ENCODE measurements around the gene SPSB4.

Gene SPSB4

DNA sequence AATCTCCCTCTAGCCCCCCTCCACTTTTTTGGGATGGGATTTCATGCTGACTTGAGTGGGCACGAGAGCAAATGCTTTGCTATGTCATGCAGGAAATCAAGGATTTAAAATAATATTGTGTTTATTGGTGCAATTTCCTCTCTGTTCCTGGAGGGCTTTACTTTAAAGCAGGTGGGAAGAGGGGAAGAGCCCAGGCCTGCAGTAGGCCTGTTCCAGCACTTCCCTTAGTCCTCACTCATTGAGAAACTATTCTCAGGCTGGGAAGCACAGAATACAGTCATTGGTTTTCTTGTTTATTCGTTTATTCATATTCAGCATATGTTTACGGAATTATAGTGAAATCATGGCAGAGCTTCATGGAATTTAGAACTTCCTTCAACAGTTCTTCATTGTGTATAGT lies 41.7 kb upstream of the SPSB4 start:
- H3K27ac ChIP-seq (ENCODE audit: extremely low read depth, low read depth, low read length), result no peak overlapping the region
- H3K4me1 ChIP-seq (ENCODE audit: control insufficient read depth, insufficient read depth, low read length), result no peaks in the 10 kb centered on the region
- H3K4me3 ChIP-seq (ENCODE audit: low read depth, low read length), result no peak overlapping the region
- H3K36me3 ChIP-seq (ENCODE audit: control insufficient read depth in 2 of 2, insufficient read depth in 1 of 2, low read length in 2 of 2), result no peaks in the 10 kb centered on the region
- no peaks in the 10 kb centered on the region for H3K9me3 ChIP-seq (ENCODE audit: control insufficient read depth, insufficient read depth, low read depth, low read length)
- TF ChIP-seq ZNF140 (tag by site-specific recombination; IDR thresholded peaks at IDR 0.05), result no peak
- TF ChIP-seq, protein P1, sequence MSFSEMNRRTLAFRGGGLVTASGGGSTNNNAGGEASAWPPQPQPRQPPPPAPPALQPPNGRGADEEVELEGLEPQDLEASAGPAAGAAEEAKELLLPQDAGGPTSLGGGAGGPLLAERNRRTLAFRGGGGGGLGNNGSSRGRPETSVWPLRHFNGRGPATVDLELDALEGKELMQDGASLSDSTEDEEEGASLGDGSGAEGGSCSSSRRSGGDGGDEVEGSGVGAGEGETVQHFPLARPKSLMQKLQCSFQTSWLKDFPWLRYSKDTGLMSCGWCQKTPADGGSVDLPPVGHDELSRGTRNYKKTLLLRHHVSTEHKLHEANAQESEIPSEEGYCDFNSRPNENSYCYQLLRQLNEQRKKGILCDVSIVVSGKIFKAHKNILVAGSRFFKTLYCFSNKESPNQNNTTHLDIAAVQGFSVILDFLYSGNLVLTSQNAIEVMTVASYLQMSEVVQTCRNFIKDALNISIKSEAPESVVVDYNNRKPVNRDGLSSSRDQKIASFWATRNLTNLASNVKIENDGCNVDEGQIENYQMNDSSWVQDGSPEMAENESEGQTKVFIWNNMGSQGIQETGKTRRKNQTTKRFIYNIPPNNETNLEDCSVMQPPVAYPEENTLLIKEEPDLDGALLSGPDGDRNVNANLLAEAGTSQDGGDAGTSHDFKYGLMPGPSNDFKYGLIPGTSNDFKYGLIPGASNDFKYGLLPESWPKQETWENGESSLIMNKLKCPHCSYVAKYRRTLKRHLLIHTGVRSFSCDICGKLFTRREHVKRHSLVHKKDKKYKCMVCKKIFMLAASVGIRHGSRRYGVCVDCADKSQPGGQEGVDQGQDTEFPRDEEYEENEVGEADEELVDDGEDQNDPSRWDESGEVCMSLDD (tag by site-specific recombination; IDR thresholded peaks at IDR 0.05), result no peak
- TF ChIP-seq GLIS1 (tag by site-specific recombination; IDR thresholded peaks at IDR 0.05), result no peak
- TF ChIP-seq ZNF155 (tag by site-specific recombination; IDR thresholded peaks at IDR 0.05), result no peak
- no peak for TF ChIP-seq ZNF19 (tag by site-specific recombination; IDR thresholded peaks at IDR 0.05; ENCODE audit: low read depth)
- TF ChIP-seq ZNF366 (tag by site-specific recombination; conservative IDR thresholded peaks at IDR 0.05), result no peak
- POLR2A ChIA-PET, result no interaction called here
- CTCF ChIA-PET, result interaction anchor here (0.7 to 4.1 kb wide), 7 partner anchors 9 to 241 kb away, joined by 3 to 24 read pairs (median 10); no protein-coding TSS in a partner anchor

DNA sequence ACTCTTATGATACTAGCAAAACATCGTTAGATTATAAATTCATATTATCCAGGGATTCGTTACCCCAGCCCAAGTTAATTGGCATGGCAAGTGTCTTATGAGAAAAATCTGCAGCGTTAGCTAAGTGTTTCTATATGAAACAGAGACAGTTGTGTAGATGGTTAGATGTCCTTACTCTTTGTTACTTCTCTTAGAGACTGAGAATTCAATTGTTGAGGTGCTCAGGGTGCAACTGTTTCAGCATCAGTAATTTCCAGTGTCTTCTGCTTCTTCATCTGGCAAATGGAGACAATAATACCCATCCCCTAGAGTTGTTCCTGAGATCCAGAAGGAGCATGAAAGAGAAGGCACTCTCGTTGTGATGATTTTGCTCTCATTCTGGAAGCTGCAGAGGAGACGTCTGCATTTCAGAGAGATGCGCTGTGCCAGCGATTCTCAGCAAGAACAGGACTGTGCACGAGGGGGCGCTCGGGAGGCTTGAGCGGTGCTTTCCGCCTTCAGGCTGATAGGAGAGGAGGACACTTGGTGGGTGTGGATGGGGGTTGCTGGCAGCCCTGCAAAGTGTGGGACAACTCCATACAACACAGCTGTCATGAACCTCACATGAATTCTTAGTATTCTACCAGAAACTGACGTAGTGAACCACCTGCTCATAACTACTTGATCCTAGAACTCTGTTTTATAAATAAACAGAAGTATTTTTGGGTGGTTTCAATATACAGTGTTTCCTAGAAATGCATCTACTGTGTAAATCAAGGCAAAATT lies 39.7 kb upstream of the SPSB4 start:
- ChIA-PET POLR2A (no interaction called here), CTCF (interaction anchor here (0.6 to 4.1 kb wide), 31 partner anchors 9 to 317 kb away, joined by 3 to 24 read pairs (median 4); partner anchors contain the start of gene PXYLP1)
- H3K9me3 ChIP-seq (ENCODE audit: control insufficient read depth, insufficient read depth, low read depth, low read length), result no peaks in the 10 kb centered on the region
- H3K4me3 ChIP-seq (ENCODE audit: low read depth, low read length), result no peak overlapping the region
- no peaks in the 10 kb centered on the region for H3K36me3 ChIP-seq (ENCODE audit: control insufficient read depth in 2 of 2, insufficient read depth in 1 of 2, low read length in 2 of 2)
- no peaks in the 10 kb centered on the region for H3K4me1 ChIP-seq (ENCODE audit: control insufficient read depth, insufficient read depth, low read length)
- no peak overlapping the region for H3K27ac ChIP-seq (ENCODE audit: extremely low read depth, low read depth, low read length)
- TF ChIP-seq ZNF350 (tag by site-specific recombination; IDR thresholded peaks at IDR 0.05) (no peak), GLI4 (tag by site-specific recombination; IDR thresholded peaks at IDR 0.05) (no peak), ZNF157 (tag by site-specific recombination; IDR thresholded peaks at IDR 0.05) (no peak), ZNF133 (tag by site-specific recombination; IDR thresholded peaks at IDR 0.05) (no peak), ZNF292 (tag by site-specific recombination; IDR thresholded peaks at IDR 0.05; ENCODE audit: borderline replicate concordance, low read depth) (no peak), ZNF791 (tag by site-specific recombination; IDR thresholded peaks at IDR 0.05) (no peak), BCL11A (tag by site-specific recombination; IDR thresholded peaks at IDR 0.05; ENCODE audit: low read depth) (no peak), ZNF621 (tag by site-specific recombination; IDR thresholded peaks at IDR 0.05) (no peak), ZEB2 (tag by site-specific recombination; IDR thresholded peaks at IDR 0.05) (no peak), ZNF654 (tag by site-specific recombination; IDR thresholded peaks at IDR 0.05; ENCODE audit: low read depth) (peak; percentile 58), EGR2 (tag by site-specific recombination; IDR thresholded peaks at IDR 0.05; ENCODE audit: low read depth) (peak; percentile 68), ZNF324 (tag by site-specific recombination; IDR thresholded peaks at IDR 0.05) (no peak), ZNF596 (tag by site-specific recombination; IDR thresholded peaks at IDR 0.05) (no peak), ZNF560 (tag by site-specific recombination; IDR thresholded peaks at IDR 0.05; ENCODE audit: borderline replicate concordance) (no peak), ZNF473 (tag by site-specific recombination; IDR thresholded peaks at IDR 0.05) (no peak), ZNF544 (tag by site-specific recombination; IDR thresholded peaks at IDR 0.05) (no peak)
- TF ChIP-seq, protein P2, sequence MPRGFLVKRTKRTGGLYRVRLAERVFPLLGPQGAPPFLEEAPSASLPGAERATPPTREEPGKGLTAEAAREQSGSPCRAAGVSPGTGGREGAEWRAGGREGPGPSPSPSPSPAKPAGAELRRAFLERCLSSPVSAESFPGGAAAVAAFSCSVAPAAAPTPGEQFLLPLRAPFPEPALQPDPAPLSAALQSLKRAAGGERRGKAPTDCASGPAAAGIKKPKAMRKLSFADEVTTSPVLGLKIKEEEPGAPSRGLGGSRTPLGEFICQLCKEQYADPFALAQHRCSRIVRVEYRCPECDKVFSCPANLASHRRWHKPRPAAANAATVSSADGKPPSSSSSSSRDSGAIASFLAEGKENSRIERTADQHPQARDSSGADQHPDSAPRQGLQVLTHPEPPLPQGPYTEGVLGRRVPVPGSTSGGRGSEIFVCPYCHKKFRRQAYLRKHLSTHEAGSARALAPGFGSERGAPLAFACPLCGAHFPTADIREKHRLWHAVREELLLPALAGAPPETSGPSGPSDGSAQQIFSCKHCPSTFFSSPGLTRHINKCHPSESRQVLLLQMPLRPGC (tag by site-specific recombination; IDR thresholded peaks at IDR 0.05), result no peak
- TF ChIP-seq, protein P3, sequence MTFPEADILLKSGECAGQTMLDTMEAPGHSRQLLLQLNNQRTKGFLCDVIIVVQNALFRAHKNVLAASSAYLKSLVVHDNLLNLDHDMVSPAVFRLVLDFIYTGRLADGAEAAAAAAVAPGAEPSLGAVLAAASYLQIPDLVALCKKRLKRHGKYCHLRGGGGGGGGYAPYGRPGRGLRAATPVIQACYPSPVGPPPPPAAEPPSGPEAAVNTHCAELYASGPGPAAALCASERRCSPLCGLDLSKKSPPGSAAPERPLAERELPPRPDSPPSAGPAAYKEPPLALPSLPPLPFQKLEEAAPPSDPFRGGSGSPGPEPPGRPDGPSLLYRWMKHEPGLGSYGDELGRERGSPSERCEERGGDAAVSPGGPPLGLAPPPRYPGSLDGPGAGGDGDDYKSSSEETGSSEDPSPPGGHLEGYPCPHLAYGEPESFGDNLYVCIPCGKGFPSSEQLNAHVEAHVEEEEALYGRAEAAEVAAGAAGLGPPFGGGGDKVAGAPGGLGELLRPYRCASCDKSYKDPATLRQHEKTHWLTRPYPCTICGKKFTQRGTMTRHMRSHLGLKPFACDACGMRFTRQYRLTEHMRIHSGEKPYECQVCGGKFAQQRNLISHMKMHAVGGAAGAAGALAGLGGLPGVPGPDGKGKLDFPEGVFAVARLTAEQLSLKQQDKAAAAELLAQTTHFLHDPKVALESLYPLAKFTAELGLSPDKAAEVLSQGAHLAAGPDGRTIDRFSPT (tag by site-specific recombination; IDR thresholded peaks at IDR 0.05), result no peak
- TF ChIP-seq, protein P4, sequence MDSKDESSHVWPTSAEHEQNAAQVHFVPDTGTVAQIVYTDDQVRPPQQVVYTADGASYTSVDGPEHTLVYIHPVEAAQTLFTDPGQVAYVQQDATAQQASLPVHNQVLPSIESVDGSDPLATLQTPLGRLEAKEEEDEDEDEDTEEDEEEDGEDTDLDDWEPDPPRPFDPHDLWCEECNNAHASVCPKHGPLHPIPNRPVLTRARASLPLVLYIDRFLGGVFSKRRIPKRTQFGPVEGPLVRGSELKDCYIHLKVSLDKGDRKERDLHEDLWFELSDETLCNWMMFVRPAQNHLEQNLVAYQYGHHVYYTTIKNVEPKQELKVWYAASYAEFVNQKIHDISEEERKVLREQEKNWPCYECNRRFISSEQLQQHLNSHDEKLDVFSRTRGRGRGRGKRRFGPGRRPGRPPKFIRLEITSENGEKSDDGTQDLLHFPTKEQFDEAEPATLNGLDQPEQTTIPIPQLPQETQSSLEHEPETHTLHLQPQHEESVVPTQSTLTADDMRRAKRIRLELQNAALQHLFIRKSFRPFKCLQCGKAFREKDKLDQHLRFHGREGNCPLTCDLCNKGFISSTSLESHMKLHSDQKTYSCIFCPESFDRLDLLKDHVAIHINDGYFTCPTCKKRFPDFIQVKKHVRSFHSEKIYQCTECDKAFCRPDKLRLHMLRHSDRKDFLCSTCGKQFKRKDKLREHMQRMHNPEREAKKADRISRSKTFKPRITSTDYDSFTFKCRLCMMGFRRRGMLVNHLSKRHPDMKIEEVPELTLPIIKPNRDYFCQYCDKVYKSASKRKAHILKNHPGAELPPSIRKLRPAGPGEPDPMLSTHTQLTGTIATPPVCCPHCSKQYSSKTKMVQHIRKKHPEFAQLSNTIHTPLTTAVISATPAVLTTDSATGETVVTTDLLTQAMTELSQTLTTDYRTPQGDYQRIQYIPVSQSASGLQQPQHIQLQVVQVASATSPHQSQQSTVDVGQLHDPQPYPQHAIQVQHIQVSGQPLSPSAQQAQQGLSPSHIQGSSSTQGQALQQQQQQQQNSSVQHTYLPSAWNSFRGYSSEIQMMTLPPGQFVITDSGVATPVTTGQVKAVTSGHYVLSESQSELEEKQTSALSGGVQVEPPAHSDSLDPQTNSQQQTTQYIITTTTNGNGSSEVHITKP (tag by site-specific recombination; IDR thresholded peaks at IDR 0.05), result no peak
